ENCODE data around the gene TPP1. TPM values are rescaled to one million over a fixed set of nuclear protein-coding genes. Genes with fewer than 3 reads are reported as not detected.

The TPP1 gene
- total and polyA plus RNA-seq, 10 of the 15 experiments (the other 5 are each of a cell fraction or from before 2014, with no cell fraction given), result 7.5 to 64.6 (median 38.3) TPM

GRCh38 chr11:6606471-6607189 lies 12.6 kb downstream of the TPP1 start:
- no TSS peak for BruUV-seq (replicated peaks)
- TF ChIP-seq RELA (IDR thresholded peaks at IDR 0.05; ENCODE audit: borderline replicate concordance, partially characterized antibody) (no peak), BCL11A (IDR thresholded peaks at IDR 0.05; ENCODE audit: low read depth, low read length) (0 out of 2 replicates have a peak, but pooled peaks have one; percentile 33), GABPA (IDR thresholded peaks at IDR 0.05; ENCODE audit: low read depth) (0 out of 2 replicates have a peak, but pooled peaks have one; percentile 38), SPI1 (IDR thresholded peaks at IDR 0.05; ENCODE audit: borderline replicate concordance, insufficient read depth, low read depth, low read length) (peak; percentile 30; the same call in 1 of the 2 replicates), SIN3A (IDR thresholded peaks at IDR 0.05; ENCODE audit: low read depth, low read length) (no peak), NRF1 (conservative IDR thresholded peaks at IDR 0.05; ENCODE audit: low read depth, low read length) (no peak), POLR2A (IDR thresholded peaks at IDR 0.05; ENCODE audit: low read depth, low read length) (peak; percentile 59), ATF7 (IDR thresholded peaks at IDR 0.05; ENCODE audit: low read depth) (peak; percentile 42; the same call in 1 of the 2 replicates), BRCA1 (IDR thresholded peaks at IDR 0.05; ENCODE audit: low read depth, low read length) (no peak), TCF12 (IDR thresholded peaks at IDR 0.05; ENCODE audit: low read depth, low read length) (0 out of 2 replicates have a peak, but pooled peaks have one; percentile 21), NFYB (IDR thresholded peaks at IDR 0.05; ENCODE audit: insufficient read depth, low read depth, low read length) (0 out of 2 replicates have a peak, but pooled peaks have one; percentile 10), NR2F1 (conservative IDR thresholded peaks at IDR 0.05) (0 out of 2 replicates have a peak, but pooled peaks have one; percentile 25), POU2F2 (IDR thresholded peaks at IDR 0.05; ENCODE audit: borderline replicate concordance, low read depth, low read length) (peak; percentile 54; the same call in 1 of the 3 replicates), PAX5 (IDR thresholded peaks at IDR 0.05; ENCODE audit: borderline replicate concordance, low read depth, low read length) (0 out of 2 replicates have a peak, but pooled peaks have one; percentile 60), POLR2AphosphoS5 (IDR thresholded peaks at IDR 0.05; ENCODE audit: low read length) (peak; percentile 27; the same call in 1 of the 2 replicates), MEF2B (IDR thresholded peaks at IDR 0.05; ENCODE audit: partially characterized antibody, poor library complexity, severe bottlenecking) (no peak), RUNX3 (IDR thresholded peaks at IDR 0.05; ENCODE audit: low read length) (peak; percentile 77), IKZF1 (conservative IDR thresholded peaks at IDR 0.05) (peak; percentile 27; the same call in 1 of the 2 replicates)
- TF ChIP-seq, protein P1, sequence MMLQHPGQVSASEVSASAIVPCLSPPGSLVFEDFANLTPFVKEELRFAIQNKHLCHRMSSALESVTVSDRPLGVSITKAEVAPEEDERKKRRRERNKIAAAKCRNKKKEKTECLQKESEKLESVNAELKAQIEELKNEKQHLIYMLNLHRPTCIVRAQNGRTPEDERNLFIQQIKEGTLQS (IDR thresholded peaks at IDR 0.05; ENCODE audit: borderline replicate concordance, extremely low read depth, low read depth, low read length), result no peak
- TF ChIP-seq, protein P2, sequence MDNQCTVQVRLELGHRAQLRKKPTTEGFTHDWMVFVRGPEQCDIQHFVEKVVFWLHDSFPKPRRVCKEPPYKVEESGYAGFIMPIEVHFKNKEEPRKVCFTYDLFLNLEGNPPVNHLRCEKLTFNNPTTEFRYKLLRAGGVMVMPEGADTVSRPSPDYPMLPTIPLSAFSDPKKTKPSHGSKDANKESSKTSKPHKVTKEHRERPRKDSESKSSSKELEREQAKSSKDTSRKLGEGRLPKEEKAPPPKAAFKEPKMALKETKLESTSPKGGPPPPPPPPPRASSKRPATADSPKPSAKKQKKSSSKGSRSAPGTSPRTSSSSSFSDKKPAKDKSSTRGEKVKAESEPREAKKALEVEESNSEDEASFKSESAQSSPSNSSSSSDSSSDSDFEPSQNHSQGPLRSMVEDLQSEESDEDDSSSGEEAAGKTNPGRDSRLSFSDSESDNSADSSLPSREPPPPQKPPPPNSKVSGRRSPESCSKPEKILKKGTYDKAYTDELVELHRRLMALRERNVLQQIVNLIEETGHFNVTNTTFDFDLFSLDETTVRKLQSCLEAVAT (IDR thresholded peaks at IDR 0.05), result peak; percentile 53; the same call in 1 of the 2 replicates

More at GRCh38 chr11:6606471-6607189, 12.6 kb downstream of the TPP1 start:
- Histone ChIP-seq H3K27ac (ENCODE audit: control insufficient read depth, insufficient read depth) (peak overlapping the region; percentile 88), H3K4me2 (ENCODE audit: control insufficient read depth, insufficient read depth) (peak overlapping the region; percentile 98), H3K9me3 (replicated peaks; ENCODE audit: control insufficient read depth, insufficient read depth, low read length) (no peaks in the 10 kb centered on the region), H3K79me2 (ENCODE audit: control insufficient read depth, insufficient read depth, low read length) (peaks cover 76% of the 10 kb centered on the region), H3K36me3 (ENCODE audit: control insufficient read depth in 2 of 2, insufficient read depth in 2 of 2, low read length in 1 of 2) (peaks cover 23 to 29% of the 10 kb centered on the region in 2 experiments), H4K20me1 (ENCODE audit: control insufficient read depth, insufficient read depth) (no peaks in the 10 kb centered on the region), H3K4me3 (peak overlapping the region; percentile 96), H2AFZ (ENCODE audit: control insufficient read depth, low read depth, low read length) (no peak overlapping the region), H3K27me3 (replicated peaks in 1 of 2; ENCODE audit: control insufficient read depth in 2 of 2, insufficient read depth in 2 of 2, low read length in 1 of 2) (no peaks in the 10 kb centered on the region), H3K4me1 (ENCODE audit: control insufficient read depth, insufficient read depth, low read length) (peaks cover 32% of the 10 kb centered on the region), H3K9ac (ENCODE audit: control insufficient read depth, insufficient read depth, low read length) (peak overlapping the region; percentile 65)
- ChIA-PET RAD21 (ENCODE audit: unreplicated experiment) (interaction anchor here (0.8 to 3.0 kb wide), 9 partner anchors 11 to 139 kb away, joined by 3 to 23 read pairs (median 5); partner anchors contain the start of genes MRPL17 and TPP1), SMC1A (ENCODE audit: uncharacterized antibody, unreplicated experiment) (interaction anchor here (1.2 to 6.2 kb wide), 5 partner anchors 11 to 139 kb away, joined by 3 to 57 read pairs (median 6); partner anchors contain the start of genes MRPL17 and TPP1), POLR2A (interaction anchor here (0.5 to 7.2 kb wide), 12 partner anchors 10 to 372 kb away, joined by 3 to 85 read pairs (median 3); partner anchors contain the start of genes ARFIP2, FHIP1B, MRPL17 and TIMM10B), CTCF (interaction anchor here (0.9 to 3.6 kb wide), 6 partner anchors 12 to 227 kb away, joined by 3 to 26 read pairs (median 5); partner anchors contain the start of genes MRPL17 and TPP1)
- peak; percentile 79 for ATAC-seq
- WGBS (ENCODE audit: insufficient coverage, insufficient replicate concordance, low lambda C conversion rate, missing lambda C conversion rate), result 4% methylated on average over 11 of the region's 11 CpGs
- DNase-seq (ENCODE audit: low read depth, low spot score), result no peak
- intact Hi-C loops (cut with micrococcal nuclease; ENCODE audit: unreplicated experiment) (loop anchor here (2.0 to 10.0 kb wide), 2 partner anchors 126 to 222 kb away; partner anchors contain the start of genes ARFIP2 and TIMM10B), in situ Hi-C loops (cut with MboI) (loop anchor here (5.0 kb wide), 1 partner anchor 124 kb away; the partner anchor contains the start of genes ARFIP2 and TIMM10B)
- FAIRE-seq, result peak; percentile 83

Data from GM12878 (cell line).